ENCODE data around the gene DNAH6.

DNA sequence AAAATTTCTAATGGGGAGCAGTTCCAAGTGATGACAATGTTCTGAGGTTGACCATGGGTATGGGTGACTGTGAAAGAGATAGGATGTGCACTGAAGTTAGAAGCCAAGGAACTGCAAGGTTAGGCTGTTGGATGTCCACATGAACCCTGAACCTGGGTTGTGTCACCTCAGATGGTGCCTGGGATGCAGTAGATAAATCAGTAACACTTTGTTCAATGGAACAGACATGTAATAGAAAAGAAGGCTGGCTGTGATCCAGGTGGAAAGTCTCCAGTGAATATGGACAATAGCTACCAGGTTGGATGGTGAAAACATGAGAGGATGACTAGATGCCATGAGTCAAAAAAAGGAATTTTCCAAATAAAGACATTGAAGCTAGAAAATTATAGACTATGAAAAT is 233.1 kb downstream of the DNAH6 start:
- TF ChIP-seq SP1 (IDR thresholded peaks at IDR 0.05; ENCODE audit: low read depth) (no peak), POLR2AphosphoS5 (IDR thresholded peaks at IDR 0.05; ENCODE audit: low read depth, low read length) (no peak), EGR1 (IDR thresholded peaks at IDR 0.05; ENCODE audit: low read depth) (no peak), JUND (IDR thresholded peaks at IDR 0.05) (no peak), RAD21 (IDR thresholded peaks at IDR 0.05; ENCODE audit: low read depth) (no peak), EZH2phosphoT487 (IDR thresholded peaks at IDR 0.05; ENCODE audit: borderline replicate concordance) (no peak)
- TF ChIP-seq, protein P1, sequence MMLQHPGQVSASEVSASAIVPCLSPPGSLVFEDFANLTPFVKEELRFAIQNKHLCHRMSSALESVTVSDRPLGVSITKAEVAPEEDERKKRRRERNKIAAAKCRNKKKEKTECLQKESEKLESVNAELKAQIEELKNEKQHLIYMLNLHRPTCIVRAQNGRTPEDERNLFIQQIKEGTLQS (IDR thresholded peaks at IDR 0.05): no peak
- TF ChIP-seq, protein P2, sequence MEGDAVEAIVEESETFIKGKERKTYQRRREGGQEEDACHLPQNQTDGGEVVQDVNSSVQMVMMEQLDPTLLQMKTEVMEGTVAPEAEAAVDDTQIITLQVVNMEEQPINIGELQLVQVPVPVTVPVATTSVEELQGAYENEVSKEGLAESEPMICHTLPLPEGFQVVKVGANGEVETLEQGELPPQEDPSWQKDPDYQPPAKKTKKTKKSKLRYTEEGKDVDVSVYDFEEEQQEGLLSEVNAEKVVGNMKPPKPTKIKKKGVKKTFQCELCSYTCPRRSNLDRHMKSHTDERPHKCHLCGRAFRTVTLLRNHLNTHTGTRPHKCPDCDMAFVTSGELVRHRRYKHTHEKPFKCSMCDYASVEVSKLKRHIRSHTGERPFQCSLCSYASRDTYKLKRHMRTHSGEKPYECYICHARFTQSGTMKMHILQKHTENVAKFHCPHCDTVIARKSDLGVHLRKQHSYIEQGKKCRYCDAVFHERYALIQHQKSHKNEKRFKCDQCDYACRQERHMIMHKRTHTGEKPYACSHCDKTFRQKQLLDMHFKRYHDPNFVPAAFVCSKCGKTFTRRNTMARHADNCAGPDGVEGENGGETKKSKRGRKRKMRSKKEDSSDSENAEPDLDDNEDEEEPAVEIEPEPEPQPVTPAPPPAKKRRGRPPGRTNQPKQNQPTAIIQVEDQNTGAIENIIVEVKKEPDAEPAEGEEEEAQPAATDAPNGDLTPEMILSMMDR (IDR thresholded peaks at IDR 0.05 in 2 of 3, conservative IDR thresholded peaks at IDR 0.05 in 1 of 3; ENCODE audit: borderline replicate concordance in 1 of 3, insufficient read depth in 1 of 3, low read depth in 2 of 3, low read length in 2 of 3): no peak
